NCI-H524 (cell line): ENCODE measurements around the gene PDE4D.
A peak's percentile ranks its signal among the peaks of the same experiment; 100 is the strongest.

Experiments used
- DNase-seq, 2 experiments: peaks; one replicate each; lab custom pipeline; 2025; lab: John Stamatoyannopoulos, UW

Gene PDE4D

GRCh38 chr5:59516161-59516560, 377.4 kb downstream of the PDE4D start:
- no peak for DNase-seq

- DNase-seq, result peak in 1 of 2 experiments; percentile 4
These were observed 387.1 kb downstream of the PDE4D start for GRCh38 chr5:59506285-59506877.

- no peak for DNase-seq
These were observed 389.5 kb downstream of the PDE4D start for GRCh38 chr5:59504043-59504442.

GRCh38 chr5:59503220-59503619, 390.3 kb downstream of the PDE4D start:
- DNase-seq, result peak in 1 of 2 experiments; percentile 8

GRCh38 chr5:59501316-59501715, 392.2 kb downstream of the PDE4D start:
- no peak for DNase-seq

GRCh38 chr5:59500014-59500413, 393.5 kb downstream of the PDE4D start:
- peak; percentile 9 to 57 for DNase-seq

GRCh38 chr5:59497207-59497606, 396.3 kb downstream of the PDE4D start:
- no peak for DNase-seq

GRCh38 chr5:59496524-59497134, 396.9 kb downstream of the PDE4D start:
- no peak for DNase-seq

- DNase-seq, result no peak
These were observed 401.6 kb downstream of the PDE4D start for GRCh38 chr5:59491945-59492344.

GRCh38 chr5:59489551-59489950, 404.0 kb downstream of the PDE4D start:
- no peak for DNase-seq

GRCh38 chr5:59487772-59488729, 405.5 kb downstream of the PDE4D start:
- DNase-seq, result no peak

GRCh38 chr5:59487068-59487686, 406.3 kb downstream of the PDE4D start:
- DNase-seq, result no peak

- no peak for DNase-seq
These were observed 407.0 kb downstream of the PDE4D start for GRCh38 chr5:59486508-59486907.

- no peak for DNase-seq
These were observed 407.7 kb downstream of the PDE4D start for GRCh38 chr5:59485629-59486439.

GRCh38 chr5:59485107-59485506, 408.4 kb downstream of the PDE4D start:
- DNase-seq, result peak in 1 of 2 experiments; percentile 50

- DNase-seq, result no peak
These were observed 408.9 kb downstream of the PDE4D start for GRCh38 chr5:59484618-59485017.

GRCh38 chr5:59483971-59484472, 409.5 kb downstream of the PDE4D start:
- DNase-seq, result no peak

- no peak for DNase-seq
These were observed 414.4 kb downstream of the PDE4D start for GRCh38 chr5:59479086-59479485.

- DNase-seq, result no peak
These were observed 419.2 kb downstream of the PDE4D start for GRCh38 chr5:59474324-59474723.

- DNase-seq, result no peak
These were observed 419.9 kb downstream of the PDE4D start for GRCh38 chr5:59473611-59474010.

- no peak for DNase-seq
These were observed 422.1 kb downstream of the PDE4D start for GRCh38 chr5:59471463-59471862.
